ENCODE data around the gene ADSS2. TPM values are rescaled to one million over a fixed set of nuclear protein-coding genes. Genes with fewer than 3 reads are reported as not detected.

The ADSS2 gene
- total and polyA plus RNA-seq, 4 donors: 18.4 to 46.7 (median 37.0) TPM

DNA sequence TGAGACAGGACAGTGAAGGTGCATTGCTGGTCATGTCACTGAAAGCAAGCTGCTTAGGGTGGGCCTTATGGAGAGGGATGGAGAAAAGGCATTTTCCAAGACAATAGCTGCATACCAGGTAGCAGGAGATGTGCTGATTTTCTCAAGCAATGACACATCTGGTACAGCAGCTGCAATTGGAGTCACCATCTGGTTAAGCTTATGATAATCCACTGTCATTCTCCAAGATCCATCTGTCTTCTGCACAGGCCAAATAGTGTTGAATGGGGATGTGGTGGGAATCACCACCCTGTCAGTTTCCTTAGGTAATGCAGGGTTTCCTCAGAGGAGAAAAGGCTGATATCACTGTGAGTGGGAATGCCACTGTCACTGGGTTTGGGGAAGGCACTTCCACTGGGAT lies 54.6 kb downstream of the ADSS2 start:
- Histone ChIP-seq H3K4me1 (ENCODE audit: control insufficient read depth in 5 of 5, insufficient read depth in 5 of 5, low read length in 5 of 5) (peaks cover 0 to 1% (median 0%) of the 10 kb centered on the region in 5 donors), H3K9me3 (ENCODE audit: control insufficient read depth in 4 of 4, insufficient read depth in 3 of 4, low read length in 3 of 4) (peaks cover 0 to 12% (median 0%) of the 10 kb centered on the region in 4 donors), H3K27me3 (ENCODE audit: control insufficient read depth in 3 of 3, insufficient read depth in 3 of 3, low read length in 2 of 3) (no peaks in the 10 kb centered on the region), H3K4me3 (no peak overlapping the region), H3K9ac (ENCODE audit: insufficient read depth in 1 of 2, low read length in 2 of 2) (no peak overlapping the region), H3K27ac (ENCODE audit: low read depth in 1 of 2, low read length in 1 of 2) (no peak overlapping the region), H3K36me3 (ENCODE audit: control insufficient read depth in 4 of 4, insufficient read depth in 4 of 4, low read length in 4 of 4) (peaks cover 0 to 12% (median 5%) of the 10 kb centered on the region in 4 donors)
- ATAC-seq (ENCODE audit: insufficient read depth, low FRiP score): no peak
- TF ChIP-seq, protein P1, sequence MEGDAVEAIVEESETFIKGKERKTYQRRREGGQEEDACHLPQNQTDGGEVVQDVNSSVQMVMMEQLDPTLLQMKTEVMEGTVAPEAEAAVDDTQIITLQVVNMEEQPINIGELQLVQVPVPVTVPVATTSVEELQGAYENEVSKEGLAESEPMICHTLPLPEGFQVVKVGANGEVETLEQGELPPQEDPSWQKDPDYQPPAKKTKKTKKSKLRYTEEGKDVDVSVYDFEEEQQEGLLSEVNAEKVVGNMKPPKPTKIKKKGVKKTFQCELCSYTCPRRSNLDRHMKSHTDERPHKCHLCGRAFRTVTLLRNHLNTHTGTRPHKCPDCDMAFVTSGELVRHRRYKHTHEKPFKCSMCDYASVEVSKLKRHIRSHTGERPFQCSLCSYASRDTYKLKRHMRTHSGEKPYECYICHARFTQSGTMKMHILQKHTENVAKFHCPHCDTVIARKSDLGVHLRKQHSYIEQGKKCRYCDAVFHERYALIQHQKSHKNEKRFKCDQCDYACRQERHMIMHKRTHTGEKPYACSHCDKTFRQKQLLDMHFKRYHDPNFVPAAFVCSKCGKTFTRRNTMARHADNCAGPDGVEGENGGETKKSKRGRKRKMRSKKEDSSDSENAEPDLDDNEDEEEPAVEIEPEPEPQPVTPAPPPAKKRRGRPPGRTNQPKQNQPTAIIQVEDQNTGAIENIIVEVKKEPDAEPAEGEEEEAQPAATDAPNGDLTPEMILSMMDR (IDR thresholded peaks at IDR 0.05; ENCODE audit: control extremely low read depth, extremely low read depth): no peak
- no peak for DNase-seq

DNA sequence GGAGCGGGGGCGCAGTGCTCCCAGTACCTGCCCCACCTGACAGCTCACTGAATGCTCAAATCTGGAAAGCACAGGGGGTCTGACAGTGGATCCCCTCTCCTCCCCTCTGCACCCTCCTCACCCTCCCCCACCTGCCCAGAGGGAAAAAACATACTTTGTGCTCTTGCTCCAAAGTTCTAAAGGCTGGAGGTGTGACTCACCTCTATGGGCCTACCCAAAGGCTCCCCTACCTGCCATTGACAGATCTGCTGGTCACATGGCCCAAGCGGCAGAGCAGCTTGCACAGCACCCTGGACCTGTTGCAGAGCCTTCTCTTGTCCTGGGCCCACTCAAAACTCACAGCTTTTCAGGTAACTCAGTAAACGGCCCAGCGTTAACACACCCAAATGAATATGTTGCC lies 55.7 kb downstream of the ADSS2 start:
- Histone ChIP-seq H3K9me3 (ENCODE audit: control insufficient read depth in 4 of 4, insufficient read depth in 3 of 4, low read length in 3 of 4) (peaks cover 0 to 2% (median 0%) of the 10 kb centered on the region in 4 donors), H3K4me3 (no peak overlapping the region), H3K4me1 (ENCODE audit: control insufficient read depth in 5 of 5, insufficient read depth in 5 of 5, low read length in 5 of 5) (peaks cover 0 to 1% (median 0%) of the 10 kb centered on the region in 5 donors), H3K9ac (ENCODE audit: insufficient read depth in 1 of 2, low read length in 2 of 2) (no peak overlapping the region), H3K36me3 (ENCODE audit: control insufficient read depth in 4 of 4, insufficient read depth in 4 of 4, low read length in 4 of 4) (no peaks in the 10 kb centered on the region), H3K27me3 (ENCODE audit: control insufficient read depth in 3 of 3, insufficient read depth in 3 of 3, low read length in 2 of 3) (no peaks in the 10 kb centered on the region), H3K27ac (ENCODE audit: low read depth in 1 of 2, low read length in 1 of 2) (no peak overlapping the region)
- ATAC-seq (ENCODE audit: insufficient read depth, low FRiP score) (no peak), DNase-seq (no peak)
- WGBS, 2 donors: 74 to 90% methylated on average over 5 of the region's 5 CpGs
- TF ChIP-seq, protein P1 (IDR thresholded peaks at IDR 0.05; ENCODE audit: control extremely low read depth, extremely low read depth): no peak

DNA sequence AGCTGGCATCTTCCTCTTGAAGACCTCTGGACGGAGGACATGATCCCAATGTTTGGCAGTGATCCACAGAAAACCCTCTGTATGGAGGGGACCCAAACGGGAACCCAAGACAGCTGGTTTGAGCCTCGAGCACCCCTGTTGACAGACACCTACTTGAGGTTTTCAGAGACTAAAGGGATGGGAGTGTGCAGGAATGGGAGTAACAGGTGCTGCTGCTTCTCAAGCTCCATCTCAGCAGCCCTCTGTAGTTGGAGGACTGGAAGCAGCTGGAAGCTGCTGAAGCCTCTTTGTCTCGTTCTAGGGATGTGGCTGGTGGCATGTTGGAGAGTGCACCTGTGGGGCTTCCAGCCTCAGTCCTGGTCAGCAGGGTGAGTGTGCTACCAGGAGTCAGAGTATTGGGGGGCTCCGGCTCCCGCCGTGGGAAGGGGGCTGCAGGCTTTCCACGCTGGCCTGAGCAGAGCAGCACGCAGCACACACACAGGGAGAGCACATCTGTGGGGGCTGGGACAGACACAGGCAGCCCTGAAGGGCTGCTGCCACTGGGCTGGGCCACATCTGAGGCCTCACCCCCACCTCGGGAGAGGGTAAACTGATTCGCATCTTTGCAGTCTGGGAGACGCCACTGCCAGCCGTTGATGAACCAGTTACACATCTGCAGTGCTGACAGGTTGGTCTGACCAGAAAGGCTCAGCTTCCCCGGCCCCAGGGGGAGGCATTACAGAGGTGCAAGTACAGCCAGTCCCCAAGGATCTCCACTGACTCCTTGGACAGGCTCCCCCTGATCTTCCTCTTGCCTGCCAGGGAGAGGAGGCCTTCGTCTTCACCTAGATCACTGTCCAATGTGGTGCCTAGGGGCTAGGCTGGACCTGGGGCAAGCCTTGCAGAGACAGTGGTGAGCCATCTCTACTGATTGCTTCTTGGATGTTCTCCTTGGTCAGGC lies 56.6 kb downstream of the ADSS2 start:
- no peaks in the 10 kb centered on the region for H3K9me3 ChIP-seq (ENCODE audit: control insufficient read depth in 4 of 4, insufficient read depth in 3 of 4, low read length in 3 of 4)
- DNase-seq: no peak
- H3K9ac ChIP-seq (ENCODE audit: insufficient read depth in 1 of 2, low read length in 2 of 2): no peak overlapping the region
- no peaks in the 10 kb centered on the region for H3K36me3 ChIP-seq (ENCODE audit: control insufficient read depth in 4 of 4, insufficient read depth in 4 of 4, low read length in 4 of 4)
- no peaks in the 10 kb centered on the region for H3K27me3 ChIP-seq (ENCODE audit: control insufficient read depth in 3 of 3, insufficient read depth in 3 of 3, low read length in 2 of 3)
- H3K4me3 ChIP-seq: no peak overlapping the region
- 90% methylated on average over 15 of the region's 15 CpGs for WGBS, 2 donors
- no peak for ATAC-seq (ENCODE audit: insufficient read depth, low FRiP score)
- H3K27ac ChIP-seq (ENCODE audit: low read depth in 1 of 2, low read length in 1 of 2): no peak overlapping the region
- TF ChIP-seq, protein P1 (IDR thresholded peaks at IDR 0.05; ENCODE audit: control extremely low read depth, extremely low read depth): no peak
- H3K4me1 ChIP-seq (ENCODE audit: control insufficient read depth in 5 of 5, insufficient read depth in 5 of 5, low read length in 5 of 5): peaks cover 0 to 1% (median 0%) of the 10 kb centered on the region in 5 donors
